ENCODE results near the gene ADNP. TPM values are rescaled to one million over a fixed set of nuclear protein-coding genes. Genes with fewer than 3 reads are reported as not detected.

ADNP gene
- total and polyA plus RNA-seq, 2 experiments from 2014 or later: 95.0 to 106 TPM

DNA sequence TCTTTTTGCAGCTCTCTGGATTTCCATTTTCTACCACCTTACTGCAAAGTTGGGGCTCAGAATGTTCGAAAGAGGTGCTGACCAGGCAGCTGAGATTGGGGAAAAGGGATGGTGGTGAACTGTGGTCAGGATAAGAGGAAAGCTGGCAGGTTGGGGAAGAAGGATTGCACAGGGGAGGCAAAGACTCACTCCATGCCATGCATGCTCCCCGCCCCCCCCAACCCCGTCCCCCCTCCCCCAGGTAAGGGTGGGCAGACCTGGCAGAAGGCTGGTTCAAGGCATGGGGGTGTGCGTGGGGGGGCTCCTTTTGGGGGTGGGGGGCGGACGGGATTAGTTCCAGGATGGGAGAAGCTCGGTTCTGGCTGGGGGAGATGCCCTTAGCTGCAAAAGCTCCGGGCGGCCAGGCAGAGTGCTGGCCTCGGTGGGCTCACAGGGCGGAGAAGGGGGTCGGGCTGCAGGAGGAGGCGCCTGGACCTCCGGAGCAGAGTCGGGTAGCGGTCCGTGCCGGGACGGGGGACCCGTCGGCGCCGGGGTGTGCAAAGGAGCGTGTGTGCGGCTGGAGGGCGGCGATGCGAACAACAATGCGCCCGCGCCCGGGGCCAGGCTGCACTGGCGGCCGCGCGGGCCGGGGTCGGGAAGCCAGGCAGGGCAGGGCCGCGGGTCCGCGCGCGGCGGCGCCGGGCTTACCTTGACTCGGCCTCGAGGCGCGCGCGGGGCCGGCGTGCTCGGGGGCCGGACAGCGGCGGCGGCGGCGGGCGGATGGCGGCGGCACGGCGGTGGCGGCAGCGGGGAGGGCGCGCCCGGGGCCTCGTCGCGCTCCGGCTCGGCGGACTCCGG is 880 bp downstream of the ADNP start:
- H2AFZ ChIP-seq: no peak overlapping the region
- H3K27ac ChIP-seq (ENCODE audit: low read depth): peak overlapping the region; percentile 94
- H3K79me2 ChIP-seq (replicated peaks; ENCODE audit: insufficient read depth): peaks cover 48% of the 10 kb centered on the region
- 0 out of 2 replicates have a peak, but pooled peaks cover 7% of the 10 kb centered on the region for H3F3A ChIP-seq (replicated peaks; ENCODE audit: low read depth)
- H3K36me3 Mint-ChIP-seq (ENCODE audit: low read depth): peaks cover 76% of the 10 kb centered on the region
- H3K4me1 Mint-ChIP-seq: peaks cover 46% of the 10 kb centered on the region
- ATAC-seq: no peak; the same call in 2 of the 3 replicates
- peaks cover 18% of the 10 kb centered on the region for H3K27me3 Mint-ChIP-seq (ENCODE audit: insufficient read depth, low read depth, poor library complexity)
- peak overlapping the region; percentile 94 for H3K4me3 Mint-ChIP-seq
- H3K4me2 ChIP-seq: peak overlapping the region; percentile 86
- peaks cover 7% of the 10 kb centered on the region; the same call in 2 of the 3 replicates for H3K9me3 Mint-ChIP-seq
- no peak for DNase-seq (ENCODE audit: low spot score)
- peaks cover 8% of the 10 kb centered on the region; the same call in 1 of the 2 replicates for H3K36me3 ChIP-seq (ENCODE audit: insufficient read depth)
- peak overlapping the region; percentile 73 for H3K4me3 ChIP-seq
- H3K27me3 ChIP-seq (ENCODE audit: insufficient read depth): no peaks in the 10 kb centered on the region
- H3K27ac Mint-ChIP-seq: peak overlapping the region; percentile 99
- TF ChIP-seq, protein P1, sequence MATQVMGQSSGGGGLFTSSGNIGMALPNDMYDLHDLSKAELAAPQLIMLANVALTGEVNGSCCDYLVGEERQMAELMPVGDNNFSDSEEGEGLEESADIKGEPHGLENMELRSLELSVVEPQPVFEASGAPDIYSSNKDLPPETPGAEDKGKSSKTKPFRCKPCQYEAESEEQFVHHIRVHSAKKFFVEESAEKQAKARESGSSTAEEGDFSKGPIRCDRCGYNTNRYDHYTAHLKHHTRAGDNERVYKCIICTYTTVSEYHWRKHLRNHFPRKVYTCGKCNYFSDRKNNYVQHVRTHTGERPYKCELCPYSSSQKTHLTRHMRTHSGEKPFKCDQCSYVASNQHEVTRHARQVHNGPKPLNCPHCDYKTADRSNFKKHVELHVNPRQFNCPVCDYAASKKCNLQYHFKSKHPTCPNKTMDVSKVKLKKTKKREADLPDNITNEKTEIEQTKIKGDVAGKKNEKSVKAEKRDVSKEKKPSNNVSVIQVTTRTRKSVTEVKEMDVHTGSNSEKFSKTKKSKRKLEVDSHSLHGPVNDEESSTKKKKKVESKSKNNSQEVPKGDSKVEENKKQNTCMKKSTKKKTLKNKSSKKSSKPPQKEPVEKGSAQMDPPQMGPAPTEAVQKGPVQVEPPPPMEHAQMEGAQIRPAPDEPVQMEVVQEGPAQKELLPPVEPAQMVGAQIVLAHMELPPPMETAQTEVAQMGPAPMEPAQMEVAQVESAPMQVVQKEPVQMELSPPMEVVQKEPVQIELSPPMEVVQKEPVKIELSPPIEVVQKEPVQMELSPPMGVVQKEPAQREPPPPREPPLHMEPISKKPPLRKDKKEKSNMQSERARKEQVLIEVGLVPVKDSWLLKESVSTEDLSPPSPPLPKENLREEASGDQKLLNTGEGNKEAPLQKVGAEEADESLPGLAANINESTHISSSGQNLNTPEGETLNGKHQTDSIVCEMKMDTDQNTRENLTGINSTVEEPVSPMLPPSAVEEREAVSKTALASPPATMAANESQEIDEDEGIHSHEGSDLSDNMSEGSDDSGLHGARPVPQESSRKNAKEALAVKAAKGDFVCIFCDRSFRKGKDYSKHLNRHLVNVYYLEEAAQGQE (IDR thresholded peaks at IDR 0.05; ENCODE audit: unreplicated experiment): no peak
- H3K9me2 ChIP-seq (ENCODE audit: insufficient read depth): no peaks in the 10 kb centered on the region
- peaks cover 42% of the 10 kb centered on the region for H3K4me1 ChIP-seq (ENCODE audit: insufficient read depth)
- peaks cover 35% of the 10 kb centered on the region for H4K20me1 ChIP-seq (replicated peaks; ENCODE audit: insufficient read depth)

DNA sequence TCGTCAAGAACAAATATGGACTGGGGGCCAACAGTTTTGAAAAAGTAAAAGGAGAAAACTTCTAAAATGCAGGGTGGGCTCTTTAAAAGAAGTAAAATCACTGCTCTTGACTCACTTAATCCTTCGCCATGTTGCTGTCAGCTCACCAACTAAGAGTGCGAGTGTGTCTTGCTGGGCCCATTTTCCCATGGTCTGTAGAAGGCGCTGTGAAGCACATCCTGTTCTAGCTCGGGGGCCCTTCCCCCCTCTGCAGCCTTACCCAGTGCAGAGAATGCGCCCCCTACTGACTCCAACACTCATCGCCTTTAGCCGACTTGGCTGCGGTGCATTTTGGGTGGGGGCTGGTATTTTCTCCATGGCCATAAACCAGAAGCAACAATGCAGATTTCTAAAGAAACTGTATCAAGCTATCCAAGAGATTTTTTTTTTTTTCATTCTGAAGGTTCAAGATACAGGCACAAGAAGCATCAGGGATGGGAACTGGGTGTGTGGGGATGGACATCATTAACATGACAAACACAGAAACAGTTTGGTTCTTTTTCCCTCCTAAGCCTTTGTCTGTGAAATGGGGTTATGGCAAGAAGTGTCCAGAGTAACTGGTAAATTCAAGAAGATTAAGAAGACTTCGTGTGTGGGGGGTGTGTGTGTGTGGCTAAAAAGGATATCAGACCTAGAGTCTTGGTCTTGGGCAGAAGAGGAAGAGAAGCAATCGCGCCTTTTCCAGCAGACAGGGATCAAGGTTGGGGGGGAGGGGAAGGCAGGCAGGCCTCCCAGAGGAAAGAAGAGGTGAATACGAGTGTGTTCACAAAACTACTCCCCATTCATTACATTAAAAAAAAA is 1.7 kb downstream of the ADNP start:
- Mint-ChIP-seq H3K36me3 (ENCODE audit: low read depth) (peaks cover 76% of the 10 kb centered on the region), H3K27me3 (ENCODE audit: insufficient read depth, low read depth, poor library complexity) (peaks cover 18% of the 10 kb centered on the region), H3K4me3 (peak overlapping the region; percentile 94), H3K4me1 (peaks cover 53% of the 10 kb centered on the region), H3K9me3 (peaks cover 7% of the 10 kb centered on the region; the same call in 2 of the 3 replicates), H3K27ac (peak overlapping the region; percentile 99)
- H3K79me2 ChIP-seq (replicated peaks; ENCODE audit: insufficient read depth): peaks cover 56% of the 10 kb centered on the region
- peaks cover 44% of the 10 kb centered on the region for H4K20me1 ChIP-seq (replicated peaks; ENCODE audit: insufficient read depth)
- H2AFZ ChIP-seq: no peak overlapping the region
- peak overlapping the region; percentile 86 for H3K4me2 ChIP-seq
- 0 out of 2 replicates have a peak, but pooled peaks cover 7% of the 10 kb centered on the region for H3F3A ChIP-seq (replicated peaks; ENCODE audit: low read depth)
- H3K9me2 ChIP-seq (ENCODE audit: insufficient read depth): no peaks in the 10 kb centered on the region
- H3K4me3 ChIP-seq: peak overlapping the region; percentile 73
- peak; percentile 99 for DNase-seq (ENCODE audit: low spot score)
- no peaks in the 10 kb centered on the region for H3K27me3 ChIP-seq (ENCODE audit: insufficient read depth)
- peaks cover 43% of the 10 kb centered on the region for H3K4me1 ChIP-seq (ENCODE audit: insufficient read depth)
- H3K27ac ChIP-seq (ENCODE audit: low read depth): peak overlapping the region; percentile 94
- peak; percentile 75 for ATAC-seq
- H3K36me3 ChIP-seq (ENCODE audit: insufficient read depth): peaks cover 3% of the 10 kb centered on the region; the same call in 1 of the 2 replicates
- 0 out of 2 replicates have a peak, but pooled peaks have one; percentile 2 for TF ChIP-seq ZNF331 (CRISPR knock-in tag; IDR thresholded peaks at IDR 0.05; ENCODE audit: low read depth)
- TF ChIP-seq NANOG (IDR thresholded peaks at IDR 0.05; ENCODE audit: borderline replicate concordance): no peak
- peak; percentile 70; the same call in 1 of the 2 replicates for TF ChIP-seq CREB1 (CRISPR knock-in tag; IDR thresholded peaks at IDR 0.05; ENCODE audit: low read depth)
- TF ChIP-seq JUNB (IDR thresholded peaks at IDR 0.05; ENCODE audit: unreplicated experiment): no peak
- TF ChIP-seq ZNF114 (CRISPR knock-in tag; IDR thresholded peaks at IDR 0.05): no peak
- TF ChIP-seq, protein P2, sequence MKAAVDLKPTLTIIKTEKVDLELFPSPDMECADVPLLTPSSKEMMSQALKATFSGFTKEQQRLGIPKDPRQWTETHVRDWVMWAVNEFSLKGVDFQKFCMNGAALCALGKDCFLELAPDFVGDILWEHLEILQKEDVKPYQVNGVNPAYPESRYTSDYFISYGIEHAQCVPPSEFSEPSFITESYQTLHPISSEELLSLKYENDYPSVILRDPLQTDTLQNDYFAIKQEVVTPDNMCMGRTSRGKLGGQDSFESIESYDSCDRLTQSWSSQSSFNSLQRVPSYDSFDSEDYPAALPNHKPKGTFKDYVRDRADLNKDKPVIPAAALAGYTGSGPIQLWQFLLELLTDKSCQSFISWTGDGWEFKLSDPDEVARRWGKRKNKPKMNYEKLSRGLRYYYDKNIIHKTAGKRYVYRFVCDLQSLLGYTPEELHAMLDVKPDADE (IDR thresholded peaks at IDR 0.05): peak; percentile 58; the same call in 1 of the 2 replicates
- TF ChIP-seq, protein P3, sequence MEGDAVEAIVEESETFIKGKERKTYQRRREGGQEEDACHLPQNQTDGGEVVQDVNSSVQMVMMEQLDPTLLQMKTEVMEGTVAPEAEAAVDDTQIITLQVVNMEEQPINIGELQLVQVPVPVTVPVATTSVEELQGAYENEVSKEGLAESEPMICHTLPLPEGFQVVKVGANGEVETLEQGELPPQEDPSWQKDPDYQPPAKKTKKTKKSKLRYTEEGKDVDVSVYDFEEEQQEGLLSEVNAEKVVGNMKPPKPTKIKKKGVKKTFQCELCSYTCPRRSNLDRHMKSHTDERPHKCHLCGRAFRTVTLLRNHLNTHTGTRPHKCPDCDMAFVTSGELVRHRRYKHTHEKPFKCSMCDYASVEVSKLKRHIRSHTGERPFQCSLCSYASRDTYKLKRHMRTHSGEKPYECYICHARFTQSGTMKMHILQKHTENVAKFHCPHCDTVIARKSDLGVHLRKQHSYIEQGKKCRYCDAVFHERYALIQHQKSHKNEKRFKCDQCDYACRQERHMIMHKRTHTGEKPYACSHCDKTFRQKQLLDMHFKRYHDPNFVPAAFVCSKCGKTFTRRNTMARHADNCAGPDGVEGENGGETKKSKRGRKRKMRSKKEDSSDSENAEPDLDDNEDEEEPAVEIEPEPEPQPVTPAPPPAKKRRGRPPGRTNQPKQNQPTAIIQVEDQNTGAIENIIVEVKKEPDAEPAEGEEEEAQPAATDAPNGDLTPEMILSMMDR (conservative IDR thresholded peaks at IDR 0.05; ENCODE audit: low read depth in 2 of 2): peak; percentile 97 to 99
- no peak for TF ChIP-seq EZH2 (IDR thresholded peaks at IDR 0.05; ENCODE audit: low read depth, unreplicated experiment)
- TF ChIP-seq STAT1 (IDR thresholded peaks at IDR 0.05; ENCODE audit: unreplicated experiment): no peak
- TF ChIP-seq, protein P1 (IDR thresholded peaks at IDR 0.05; ENCODE audit: unreplicated experiment): no peak
